NCI-H2196 treated with DMSO at 0.1 percent for 48 hours (cell line): ENCODE data around the gene SLC49A3.
"Not testable (repeated sequence)": the region's sequence is repeated elsewhere in the genome, so short reads cannot be mapped to it uniquely, and the experiment has no call there.

Experiments used
- DNase-seq: peaks from one replicate; lab custom pipeline; 2025; ENCODE audit not compliant: unreplicated experiment; lab: John Stamatoyannopoulos, UW

SLC49A3 gene

GRCh38 chr4:703336-704197, 14.6 kb upstream of the SLC49A3 start:
- no peak for DNase-seq

DNA sequence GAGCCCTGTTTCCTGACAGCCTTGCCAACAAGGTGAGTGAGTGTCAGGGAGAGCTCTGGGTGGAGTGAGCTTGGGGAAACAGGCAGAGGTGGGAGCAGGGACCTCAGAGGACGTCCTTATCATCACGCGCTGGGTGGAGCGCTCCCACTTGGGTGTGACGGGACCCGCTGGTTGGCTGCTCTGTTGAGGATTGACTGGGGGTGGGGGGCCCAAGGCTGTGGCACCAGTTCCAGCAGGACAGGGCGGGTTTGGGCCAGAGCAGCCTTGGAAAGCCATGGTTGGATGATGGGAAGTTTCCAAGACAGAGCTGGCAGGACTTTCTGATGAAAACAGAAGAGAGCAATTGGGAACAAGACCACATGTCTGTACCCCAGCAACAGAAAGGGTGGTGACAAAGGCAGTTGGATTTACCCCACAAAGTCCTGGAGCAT, 13.7 kb upstream of the SLC49A3 start:
- DNase-seq: no peak

DNA sequence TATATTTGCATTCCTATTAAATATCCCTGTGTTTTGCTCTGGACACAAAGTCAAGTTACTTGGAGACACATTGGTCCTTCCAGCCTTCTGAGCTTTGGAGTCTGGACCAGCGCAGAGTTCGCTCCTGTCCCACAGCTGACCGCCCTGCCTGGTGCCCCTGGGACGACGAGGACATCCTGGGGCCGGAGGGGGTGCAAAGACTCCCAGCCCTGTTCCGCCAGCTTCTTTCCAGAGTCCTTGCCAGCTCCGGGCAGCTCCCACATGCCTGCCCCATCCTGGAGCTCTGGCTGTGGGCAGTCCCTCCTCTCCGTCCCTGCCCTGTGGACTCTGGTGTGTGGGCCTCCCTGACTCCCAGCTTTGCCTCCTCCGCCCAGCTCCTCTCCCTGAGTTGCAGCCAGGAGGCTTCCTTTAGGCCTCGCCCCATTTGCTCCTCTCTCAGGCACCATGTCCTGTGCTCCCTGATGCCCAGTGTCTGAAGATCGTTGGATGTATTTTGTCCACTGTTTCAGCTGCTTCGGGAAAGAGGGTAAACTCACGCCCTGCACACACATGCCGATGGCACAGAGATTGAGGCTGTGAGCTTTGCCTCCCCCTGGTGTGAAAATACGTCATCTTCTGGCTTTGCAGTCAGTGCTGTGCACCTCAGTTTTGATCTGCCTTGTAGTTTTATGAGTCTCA, 11.8 kb upstream of the SLC49A3 start:
- no peak for DNase-seq

GRCh38 chr4:699816-700580, 11.0 kb upstream of the SLC49A3 start:
- no peak for DNase-seq

DNA sequence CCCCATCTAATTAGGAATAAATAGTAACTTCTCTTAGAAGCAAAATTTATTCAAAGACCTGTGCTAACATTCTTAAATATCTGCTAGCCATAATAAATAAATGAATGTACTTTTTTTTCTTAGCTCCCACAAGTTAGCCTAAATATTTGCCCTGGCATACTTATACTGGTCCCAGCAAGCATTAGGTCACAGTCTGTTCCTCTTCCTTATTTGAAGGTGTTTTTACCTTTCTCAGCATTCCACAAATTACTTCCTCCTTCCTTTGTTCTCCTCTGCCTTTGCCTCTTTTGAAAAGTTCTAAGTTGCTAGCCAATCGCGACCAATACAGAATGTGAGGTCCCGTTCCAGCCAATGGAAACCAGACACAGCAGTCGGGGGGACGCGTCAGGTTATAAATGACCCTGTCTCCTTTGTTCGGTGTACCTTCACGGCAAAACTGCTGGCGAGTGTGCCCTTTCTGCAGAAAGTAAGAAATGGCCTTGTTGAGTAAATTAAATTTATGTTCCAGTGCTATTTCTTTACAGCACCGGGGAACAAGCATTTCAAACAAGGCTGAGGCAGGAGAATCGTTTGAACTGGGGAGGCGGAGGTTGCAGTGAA, 5.5 kb upstream of the SLC49A3 start:
- DNase-seq: not testable (repeated sequence)

DNA sequence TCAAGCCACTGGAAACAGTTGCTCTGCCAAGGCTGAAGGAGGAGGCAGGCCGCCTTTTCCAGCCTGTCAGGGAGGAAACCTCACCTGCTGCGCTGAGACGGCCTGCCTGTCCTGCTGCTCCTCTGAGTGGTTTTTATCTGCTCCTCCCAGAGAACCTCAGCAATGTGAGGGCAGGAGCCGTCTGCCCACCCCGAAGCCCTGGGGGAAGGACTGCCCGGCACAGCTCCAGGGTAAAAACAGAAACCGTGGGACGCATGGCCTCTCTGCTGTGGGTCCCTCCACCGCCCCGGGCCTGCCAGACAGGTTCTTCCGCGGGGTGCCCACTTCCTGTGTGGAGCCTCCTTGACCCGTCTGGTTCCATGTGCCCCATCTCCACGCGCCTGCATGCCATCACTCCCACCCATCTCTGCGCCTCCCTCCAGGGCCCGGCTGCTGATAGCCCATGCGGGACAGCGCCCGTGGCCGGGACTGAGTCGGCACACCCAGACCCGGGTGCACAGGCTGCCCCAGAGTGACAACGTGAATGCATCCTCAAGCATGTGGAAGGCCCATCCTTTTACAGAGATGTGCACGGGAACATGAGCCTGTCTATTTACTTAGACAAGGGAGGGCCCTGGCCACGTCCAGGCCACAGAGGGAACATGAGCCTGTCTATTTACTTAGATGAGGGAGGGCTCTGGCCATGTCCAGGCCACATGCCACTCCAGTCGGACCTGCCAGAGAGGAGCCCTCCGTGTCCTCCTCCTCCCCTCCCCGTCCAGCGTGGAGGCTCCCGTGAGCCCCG, 4.0 kb upstream of the SLC49A3 start:
- no peak for DNase-seq

DNA sequence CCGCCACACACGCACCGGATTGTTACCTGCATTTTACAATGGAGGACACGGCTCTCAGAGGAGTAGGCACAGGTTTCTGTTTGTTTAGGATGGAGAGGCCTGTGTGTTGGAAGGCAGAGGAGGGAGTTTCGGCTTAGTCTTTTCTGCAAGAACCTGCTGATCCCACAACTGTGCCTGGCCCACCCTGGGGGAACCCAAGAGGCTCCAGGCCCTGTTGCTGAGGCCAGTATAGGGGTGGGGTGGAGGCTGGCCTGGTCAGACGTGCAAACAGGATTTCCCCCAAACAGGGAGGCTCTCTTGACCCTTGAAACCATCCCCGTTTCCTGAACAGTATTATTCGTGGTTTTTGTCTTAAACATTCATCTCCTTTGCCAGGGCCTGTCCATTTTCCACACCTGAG, 772 bp upstream of the SLC49A3 start:
- DNase-seq: no peak

- no peak for DNase-seq
Observed at GRCh38 chr4:687971-688853, 739 bp downstream of the SLC49A3 start.

GRCh38 chr4:687048-687970, 1.6 kb downstream of the SLC49A3 start:
- DNase-seq: no peak

GRCh38 chr4:686413-687040, 2.4 kb downstream of the SLC49A3 start:
- no peak for DNase-seq

DNA sequence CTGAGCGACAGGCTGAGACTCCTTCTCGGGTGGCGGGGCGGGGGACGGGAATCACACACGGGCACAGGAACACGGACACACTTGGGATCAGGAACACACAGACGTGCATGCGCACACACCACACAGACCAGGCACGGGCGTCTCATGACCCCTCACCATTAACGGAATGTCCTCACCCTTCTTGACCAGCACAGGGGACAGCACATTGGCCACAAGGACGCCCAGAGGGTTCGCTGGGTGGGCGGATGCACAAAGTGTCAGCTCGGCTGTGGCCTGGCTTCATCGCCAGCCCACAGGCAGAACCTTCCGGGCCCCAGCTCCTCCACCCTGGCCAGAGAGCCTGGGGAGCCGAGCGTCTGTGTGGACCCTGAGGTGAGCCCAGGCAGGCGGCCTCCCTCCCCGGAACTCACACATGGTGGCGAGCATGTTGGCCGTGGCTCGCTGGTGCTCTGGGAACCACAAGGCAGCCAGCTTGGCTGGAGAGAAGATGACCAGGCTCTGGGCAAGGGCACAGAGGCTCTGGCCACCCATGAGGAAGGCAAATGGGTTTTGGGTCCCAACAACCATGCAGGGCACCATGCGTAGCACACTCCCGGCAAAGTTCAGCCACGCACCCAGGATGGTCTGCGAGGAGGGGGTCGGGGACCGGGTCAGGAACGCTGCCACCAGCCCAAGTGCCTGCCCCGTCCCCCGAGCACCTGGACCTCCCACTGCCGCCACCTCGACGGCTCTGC, 3.1 kb downstream of the SLC49A3 start:
- no peak for DNase-seq

GRCh38 chr4:684623-685327, 4.2 kb downstream of the SLC49A3 start:
- DNase-seq: no peak

GRCh38 chr4:683982-684622, 4.8 kb downstream of the SLC49A3 start:
- DNase-seq: peak; percentile 62

DNA sequence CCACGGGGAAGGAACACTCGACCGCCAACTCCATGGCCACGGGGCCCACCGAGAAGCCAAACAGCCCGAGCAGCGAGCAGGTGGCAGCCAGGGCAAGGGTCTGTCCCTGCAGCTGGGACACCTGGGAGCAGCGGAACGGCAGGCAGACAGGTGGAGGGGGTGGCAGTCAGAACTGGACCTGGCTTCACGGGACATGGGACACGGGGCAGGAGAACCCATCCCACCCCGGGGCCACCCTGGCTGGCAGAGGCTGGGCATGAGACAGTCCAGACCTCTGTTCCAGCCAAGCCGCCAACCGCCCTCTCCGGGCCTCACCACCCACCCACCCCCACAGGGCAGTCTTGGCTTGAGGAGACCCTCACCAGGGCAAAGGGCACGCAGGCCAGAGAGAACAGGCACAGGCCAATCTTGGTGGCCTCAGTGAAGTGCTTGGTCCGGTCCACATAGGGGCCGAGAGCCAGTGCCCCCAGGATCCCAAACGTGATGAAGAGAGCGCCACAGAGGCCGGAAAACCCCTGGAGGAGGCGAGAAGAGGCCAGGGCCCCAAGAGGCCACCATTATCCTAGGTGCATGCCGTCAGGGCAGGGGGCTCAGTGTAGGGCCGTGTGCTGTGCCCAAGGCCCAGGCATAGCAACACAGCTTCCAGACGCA, 5.6 kb downstream of the SLC49A3 start:
- no peak for DNase-seq

DNA sequence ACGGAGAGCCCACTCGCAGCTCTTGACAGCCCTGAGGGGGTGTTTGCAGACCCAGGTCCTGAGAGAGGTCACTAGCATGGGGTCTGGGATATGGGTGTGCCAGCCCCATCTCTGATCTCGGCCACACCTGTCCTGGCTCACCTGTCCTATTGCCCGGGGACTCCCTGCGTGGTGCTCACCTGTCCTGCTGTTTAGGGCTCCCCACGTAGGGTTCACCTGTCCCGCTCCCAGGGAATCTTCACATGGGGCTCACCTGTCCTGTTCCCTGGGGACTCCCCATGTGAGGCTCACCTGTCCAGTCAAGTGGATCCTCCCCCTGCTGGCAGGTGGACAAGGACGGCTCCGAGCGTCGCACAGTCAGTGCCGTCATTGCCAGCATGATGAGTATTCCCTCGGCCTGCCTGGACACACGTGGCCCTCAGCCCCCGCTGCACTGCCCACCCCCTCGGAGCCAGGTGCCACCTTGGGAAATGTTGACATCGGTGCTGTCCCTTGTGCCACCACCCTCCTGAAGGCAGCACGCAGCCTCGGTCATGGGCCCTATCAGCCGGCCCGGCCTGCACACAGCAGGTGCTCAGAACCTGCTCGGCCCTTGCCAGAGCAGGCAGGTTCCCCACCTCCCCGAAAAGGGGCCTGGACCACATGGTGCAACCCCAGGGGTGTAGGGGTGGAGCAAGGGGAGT, 6.3 kb downstream of the SLC49A3 start:
- no peak for DNase-seq
